KMS-11 (cell line): Measurements from ENCODE around the gene FAM186B.

Source experiments
- H2AFZ ChIP-seq: fragments of 200-600 bp; sonication (generic); 2 replicates; pipeline ENCODE4 v1.6.1; 2016; ENCODE audit warnings: antibody characterized with exemption, mixed run types, low read depth
- H3K27ac ChIP-seq: fragments of 200-600 bp; sonication (generic); 2 replicates; pipeline ENCODE4 v1.6.1; 2016; ENCODE audit warnings: mild to moderate bottlenecking, mixed run types
- H3K27me3 ChIP-seq: fragments of 200-600 bp; sonication (generic); 2 replicates; pipeline ENCODE4 v1.6.1; 2017; ENCODE audit warnings: mild to moderate bottlenecking, low read depth, mixed run types, moderate library complexity; ENCODE audit not compliant: insufficient read depth
- H3K36me3 ChIP-seq: fragments of 200-600 bp; sonication (generic); 2 replicates; pipeline ENCODE4 v1.6.1; 2017; ENCODE audit warnings: mild to moderate bottlenecking, mixed run types; ENCODE audit not compliant: insufficient read depth
- H3K4me1 ChIP-seq: fragments of 200-600 bp; sonication (generic); 2 replicates; pipeline ENCODE4 v1.6.1; 2016; ENCODE audit warnings: mild to moderate bottlenecking, low read depth, mixed run types; ENCODE audit not compliant: poor library complexity, severe bottlenecking
- H3K4me2 ChIP-seq: fragments of 200-600 bp; sonication (generic); 2 replicates; pipeline ENCODE4 v1.7.0; 2016; ENCODE audit warnings: mild to moderate bottlenecking, mixed run types
- H3K4me3 ChIP-seq: fragments of 200-600 bp; sonication (generic); IDR thresholded peaks from 2 replicates; pipeline ENCODE4 v1.6.1; 2017; ENCODE audit warnings: low read depth, low read length, mixed read lengths; ENCODE audit not compliant: insufficient read depth
- H3K79me2 ChIP-seq: fragments of 200-600 bp; sonication (generic); 2 replicates; pipeline ENCODE4 v1.6.1; 2016; ENCODE audit warnings: low read depth, mixed run types; ENCODE audit not compliant: insufficient read depth
- H3K9ac ChIP-seq: fragments of 200-600 bp; sonication (generic); 2 replicates; pipeline ENCODE4 v1.6.1; 2016; ENCODE audit warnings: mild to moderate bottlenecking, mixed run types
- H4K20me1 ChIP-seq: fragments of 200-600 bp; sonication (generic); 2 replicates; pipeline ENCODE4 v1.6.1; 2016; ENCODE audit warnings: mild to moderate bottlenecking, mixed run types; ENCODE audit not compliant: insufficient read depth
- CTCF ChIP-seq: fragments of 200-600 bp; sonication (generic); conservative IDR thresholded peaks from 2 replicates; pipeline ENCODE4 v1.6.1; 2017; ENCODE audit warnings: low read depth, mild to moderate bottlenecking, antibody characterized with exemption, low read length, moderate library complexity, mixed read lengths

Gene FAM186B

GRCh38 chr12:49598527-49598926 is 6.9 kb downstream of the FAM186B start:
- no peak for TF ChIP-seq CTCF
- H3K9ac ChIP-seq, result no peak overlapping the region
- H4K20me1 ChIP-seq, result no peaks in the 10 kb centered on the region
- H3K4me3 ChIP-seq, result no peak overlapping the region
- H3K4me2 ChIP-seq, result no peak overlapping the region
- no peaks in the 10 kb centered on the region for H3K27me3 ChIP-seq
- no peak overlapping the region for H3K27ac ChIP-seq
- H3K79me2 ChIP-seq, result no peaks in the 10 kb centered on the region
- no peaks in the 10 kb centered on the region for H3K36me3 ChIP-seq
- no peak overlapping the region for H2AFZ ChIP-seq
- H3K4me1 ChIP-seq, result no peaks in the 10 kb centered on the region

GRCh38 chr12:49588721-49589516 is 16.5 kb downstream of the FAM186B start:
- no peak overlapping the region for H3K4me2 ChIP-seq
- no peak overlapping the region for H3K27ac ChIP-seq
- no peak overlapping the region for H3K4me3 ChIP-seq
- no peak for TF ChIP-seq CTCF
- no peak overlapping the region for H2AFZ ChIP-seq
- no peaks in the 10 kb centered on the region for H3K79me2 ChIP-seq
- H3K27me3 ChIP-seq, result no peaks in the 10 kb centered on the region
- no peaks in the 10 kb centered on the region for H4K20me1 ChIP-seq
- no peaks in the 10 kb centered on the region for H3K36me3 ChIP-seq
- H3K4me1 ChIP-seq, result no peaks in the 10 kb centered on the region
- no peak overlapping the region for H3K9ac ChIP-seq

GRCh38 chr12:49588281-49588680 is 17.2 kb downstream of the FAM186B start:
- Histone ChIP-seq H3K27ac (no peak overlapping the region), H3K36me3 (no peaks in the 10 kb centered on the region), H3K4me1 (no peaks in the 10 kb centered on the region), H2AFZ (no peak overlapping the region), H3K27me3 (no peaks in the 10 kb centered on the region), H3K79me2 (no peaks in the 10 kb centered on the region), H3K4me2 (no peak overlapping the region), H4K20me1 (no peaks in the 10 kb centered on the region), H3K9ac (no peak overlapping the region), H3K4me3 (no peak overlapping the region)
- no peak for TF ChIP-seq CTCF

- H3K4me3 ChIP-seq, result no peak overlapping the region
- no peak overlapping the region for H2AFZ ChIP-seq
- peaks cover 6% of the 10 kb centered on the region for H3K4me1 ChIP-seq
- no peak overlapping the region for H3K9ac ChIP-seq
- no peaks in the 10 kb centered on the region for H3K79me2 ChIP-seq
- no peak overlapping the region for H3K4me2 ChIP-seq
- no peak for TF ChIP-seq CTCF
- H3K27me3 ChIP-seq, result no peaks in the 10 kb centered on the region
- H3K27ac ChIP-seq, result no peak overlapping the region
- no peaks in the 10 kb centered on the region for H3K36me3 ChIP-seq
- no peaks in the 10 kb centered on the region for H4K20me1 ChIP-seq
These were observed 18.1 kb downstream of the FAM186B start for GRCh38 chr12:49587174-49587908.
